GM18873 (cell line): ENCODE results near the gene KIAA0232.
"Not testable (repeated sequence)": the region's sequence is repeated elsewhere in the genome, so short reads cannot be mapped to it uniquely, and the experiment has no call there.

Experiments
- ATAC-seq: cut with Tn5 transposase; IDR thresholded peaks from one replicate; pipeline ENCODE4 v1.9.1; 2021; ENCODE audit warnings: mild to moderate bottlenecking, moderate library complexity, moderate number of reproducible peaks; ENCODE audit not compliant: unreplicated experiment, low FRiP score

Gene KIAA0232

DNA sequence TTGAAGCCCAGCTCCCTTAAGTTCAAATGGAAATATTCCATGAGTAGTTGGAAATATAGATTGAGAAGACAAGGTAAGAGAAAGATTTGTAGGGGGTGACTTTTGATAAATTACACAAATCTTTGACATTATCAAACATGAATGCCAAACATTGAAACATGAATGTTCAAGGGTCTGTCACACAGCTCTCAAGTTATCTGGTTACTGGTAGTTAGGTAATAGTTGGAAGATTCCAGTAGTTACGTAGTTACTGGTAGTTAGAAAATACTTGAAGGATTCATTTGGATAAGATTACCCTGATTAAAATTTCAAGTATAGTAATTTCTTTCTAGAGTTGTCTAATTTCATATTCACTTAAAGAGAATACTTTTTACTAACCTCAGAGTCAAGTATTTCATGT, 20.7 kb downstream of the KIAA0232 start:
- no peak for ATAC-seq

DNA sequence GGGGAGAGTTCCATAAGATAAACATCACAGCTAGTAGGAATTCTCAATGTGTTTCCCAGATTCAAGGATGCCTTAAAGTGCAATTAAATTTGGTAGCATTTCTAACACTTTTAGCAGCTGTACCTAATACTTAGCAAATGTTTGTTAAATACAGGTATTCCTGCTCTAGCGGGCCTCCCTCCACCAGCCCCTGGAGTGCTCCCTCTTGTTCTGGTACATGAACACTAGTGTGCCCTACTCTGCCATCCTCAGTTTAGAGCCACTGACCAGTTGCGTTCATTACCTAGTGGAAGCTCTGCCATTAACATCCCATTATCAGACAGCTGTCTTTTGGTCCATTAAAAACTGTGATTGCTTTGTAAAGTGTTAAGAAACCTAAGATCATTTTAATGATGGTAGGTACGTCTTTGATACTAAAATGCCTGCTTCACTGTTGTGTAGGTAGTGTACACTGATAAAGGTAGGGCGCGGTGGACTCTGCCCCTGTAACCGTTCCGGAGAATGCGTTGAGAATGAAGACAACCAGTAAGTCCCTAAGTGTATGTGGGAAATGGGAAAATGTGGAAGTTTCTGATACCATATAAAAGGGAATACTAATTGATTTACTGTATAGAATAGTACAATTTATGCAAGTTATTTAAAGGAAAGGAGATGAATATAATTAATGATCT, 21.7 kb downstream of the KIAA0232 start:
- no peak for ATAC-seq

DNA sequence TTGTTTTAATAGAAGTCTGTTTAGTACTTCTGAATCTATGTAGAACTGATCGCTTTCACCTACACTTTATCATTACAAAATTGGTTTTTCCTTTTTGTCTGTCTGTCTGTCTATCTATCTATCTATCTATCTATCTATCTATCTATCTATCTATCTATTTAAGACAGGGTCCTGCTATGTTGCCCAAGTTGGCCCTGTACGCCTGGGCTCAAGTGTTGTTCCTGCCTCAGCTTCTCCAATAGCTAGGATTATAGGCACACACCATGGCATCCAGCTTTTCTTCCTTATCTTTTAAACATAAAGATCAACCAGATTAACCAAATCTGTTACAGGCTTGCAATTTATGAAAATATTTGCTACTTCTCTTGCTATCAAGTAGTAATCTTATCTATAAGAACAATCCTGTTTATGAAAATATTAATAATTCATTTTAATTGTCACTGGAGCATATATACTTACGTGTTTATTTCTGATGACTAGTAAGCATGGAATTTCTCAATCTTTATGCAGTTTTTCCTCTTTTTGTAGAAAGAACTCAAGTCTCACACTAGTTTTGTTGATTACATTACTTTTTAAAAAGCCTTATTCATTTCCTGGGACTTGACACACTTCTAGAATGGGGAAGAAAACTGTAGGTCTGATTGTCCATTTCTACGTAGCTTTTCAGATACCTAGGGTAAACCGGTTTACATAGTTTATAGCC, 24.5 kb downstream of the KIAA0232 start:
- ATAC-seq: no peak

DNA sequence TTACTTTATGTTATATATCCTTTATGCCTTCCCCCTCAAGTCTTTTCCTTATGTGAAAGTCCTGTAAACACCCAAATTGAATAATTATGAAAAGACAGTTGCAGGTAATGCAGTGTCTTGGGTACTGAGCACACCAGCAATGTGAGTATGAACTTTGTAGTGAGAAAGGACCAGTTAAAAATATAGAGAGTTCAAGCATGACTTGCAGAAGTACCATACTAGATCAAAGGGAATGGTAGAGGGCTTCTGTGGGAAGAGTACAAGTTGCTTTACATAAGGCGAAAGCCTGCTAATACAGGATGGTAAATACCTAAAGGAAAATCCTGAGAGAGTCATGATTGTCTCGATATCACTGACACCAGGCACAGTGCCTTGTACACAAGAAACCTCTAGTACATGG, 25.7 kb downstream of the KIAA0232 start:
- ATAC-seq: no peak

DNA sequence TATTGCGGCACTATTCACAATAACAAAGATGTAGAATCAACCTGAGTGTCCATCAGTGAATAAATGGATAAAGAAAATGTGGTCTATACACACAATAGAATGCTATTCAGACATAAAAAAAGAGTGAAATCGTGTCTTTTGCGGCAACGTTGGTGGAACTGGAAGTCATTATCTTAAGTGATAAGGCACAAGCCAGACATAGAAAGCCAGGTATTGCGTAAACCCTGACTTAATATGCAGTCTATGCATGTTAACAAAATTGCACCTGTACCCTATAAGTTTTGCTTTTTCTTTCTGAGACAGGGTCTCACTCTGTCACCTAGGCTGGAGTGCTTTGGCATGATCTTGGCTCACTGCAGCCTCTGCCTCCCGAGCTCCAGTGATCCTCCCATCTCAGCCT, 28.6 kb downstream of the KIAA0232 start:
- no peak for ATAC-seq

DNA sequence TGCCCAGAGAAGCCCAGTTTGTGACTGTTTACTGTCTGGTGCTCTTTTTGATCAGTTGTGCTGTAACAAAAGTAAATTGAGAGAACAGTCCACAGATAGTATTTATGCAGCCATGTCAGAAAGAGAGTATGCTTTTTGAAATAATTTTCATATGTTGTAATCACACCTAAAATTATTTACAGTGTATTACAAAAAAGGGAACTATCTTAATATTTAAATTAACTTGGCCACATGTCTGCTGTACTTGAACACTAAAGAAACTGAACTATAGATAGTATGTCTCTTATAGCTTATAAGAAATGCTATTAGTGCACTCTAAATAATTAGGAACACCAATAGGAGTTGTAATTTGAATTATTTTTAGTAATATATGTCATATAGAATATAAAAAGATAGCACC, 30.2 kb downstream of the KIAA0232 start:
- ATAC-seq: no peak

DNA sequence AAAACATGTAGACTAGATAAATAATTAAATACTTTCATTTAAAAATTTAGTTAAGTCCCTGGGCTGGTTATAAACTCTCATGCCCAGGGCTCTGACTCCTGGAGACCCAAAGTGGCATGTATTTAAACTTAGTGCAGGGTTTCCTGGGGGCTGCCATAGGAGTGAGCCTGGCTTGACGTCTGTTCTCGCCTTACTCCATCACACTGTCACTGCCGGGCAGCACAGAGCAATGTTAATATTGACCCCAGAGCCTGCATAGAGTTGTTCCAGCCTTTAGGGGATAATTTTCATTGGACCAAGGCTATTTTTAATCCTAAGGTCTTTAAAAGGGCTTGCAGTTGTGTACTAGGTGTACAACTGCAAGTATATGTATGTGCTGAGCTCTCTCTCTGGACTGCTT, 31.2 kb downstream of the KIAA0232 start:
- ATAC-seq: no peak

DNA sequence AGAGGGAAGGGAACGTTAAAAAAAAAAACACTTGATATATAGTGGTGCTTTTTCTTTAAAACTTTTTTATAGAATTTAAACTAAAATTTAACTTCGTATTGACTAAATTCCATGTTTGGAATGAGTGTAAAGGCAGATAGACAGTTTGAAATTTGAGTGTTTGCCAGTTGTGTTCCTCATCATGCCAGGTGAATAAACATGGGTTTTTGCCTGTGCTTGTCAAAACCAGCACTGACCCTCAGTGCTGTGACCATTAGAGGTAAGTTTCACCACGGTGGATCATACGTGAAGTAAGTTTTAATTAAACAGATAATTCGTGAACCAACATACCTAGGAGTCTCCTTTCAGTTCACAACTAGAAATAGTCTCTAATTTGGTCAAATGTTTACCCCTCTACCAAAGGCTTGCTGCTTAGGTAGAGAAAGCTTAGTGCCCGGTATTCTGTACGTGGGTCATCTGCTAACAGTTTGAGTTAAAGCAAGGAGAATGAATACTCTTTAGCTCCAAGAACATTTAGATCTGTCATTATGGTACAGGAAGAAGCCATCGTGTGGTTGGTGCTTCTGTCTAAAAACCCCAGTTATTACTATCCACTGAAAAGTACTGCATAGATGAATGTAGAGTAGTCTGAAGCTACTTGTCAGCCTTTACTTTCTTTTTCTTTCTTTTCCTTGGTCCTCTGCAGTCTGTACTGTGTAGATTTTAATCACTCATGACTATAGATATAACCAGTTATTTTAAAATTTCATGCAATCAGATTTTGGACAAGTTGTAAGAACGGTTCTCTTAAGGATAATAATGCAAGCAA, 32.7 kb downstream of the KIAA0232 start:
- no peak for ATAC-seq

DNA sequence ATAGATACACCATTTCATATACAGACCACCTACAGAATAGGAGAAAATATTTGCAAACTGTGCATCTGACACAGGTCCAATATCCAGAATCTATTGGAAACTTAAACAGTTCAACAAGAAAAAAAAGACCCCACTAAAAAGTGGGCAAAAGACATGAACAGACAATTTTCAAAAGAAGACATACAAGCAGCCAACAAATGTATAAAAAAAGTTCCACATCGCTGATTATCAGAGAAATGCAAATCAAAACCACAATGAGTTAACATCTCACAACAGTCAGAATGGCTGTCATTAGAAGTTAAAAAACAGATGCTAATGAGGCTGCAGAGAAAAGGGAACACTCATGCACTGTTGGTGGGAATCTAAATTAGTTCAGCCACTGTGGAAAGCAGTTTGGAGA, 36.8 kb downstream of the KIAA0232 start:
- no peak for ATAC-seq

DNA sequence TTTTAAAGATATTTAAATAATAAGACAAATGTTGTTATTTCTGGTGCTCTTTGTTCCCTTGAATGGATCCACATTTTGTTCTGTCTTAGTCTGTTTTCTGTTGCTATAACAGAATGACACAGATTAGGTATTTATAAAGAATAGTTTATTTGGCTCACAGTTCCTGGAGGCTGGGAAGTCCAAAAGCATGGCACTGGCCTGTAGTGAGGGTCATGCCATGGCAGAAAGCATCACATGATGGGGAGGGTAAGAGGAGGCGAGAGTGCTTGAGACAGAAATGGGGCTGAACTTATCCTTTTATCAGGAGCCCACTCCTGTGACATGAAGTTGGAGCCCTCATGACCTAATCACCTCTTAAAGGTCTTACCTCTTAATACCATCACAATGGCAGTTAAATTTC, 38.2 kb downstream of the KIAA0232 start:
- no peak for ATAC-seq

DNA sequence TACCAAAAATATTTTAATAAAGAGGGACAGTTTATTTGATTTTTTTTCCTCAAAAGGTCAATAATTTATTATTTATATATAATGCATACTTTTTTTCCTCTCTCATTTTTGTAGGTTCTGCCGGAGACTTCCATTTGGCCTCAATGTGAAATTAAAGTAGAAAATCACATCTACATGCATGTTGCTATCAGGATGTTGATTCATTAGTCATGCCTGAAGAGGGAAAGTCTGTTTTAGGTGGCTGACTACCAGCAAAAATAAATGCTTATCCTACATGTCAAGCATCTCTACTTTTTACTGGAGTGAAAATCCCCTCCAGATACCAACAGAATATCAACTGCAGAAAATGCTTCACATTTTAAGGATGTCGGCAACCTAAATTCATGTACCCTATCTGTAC, 41.5 kb downstream of the KIAA0232 start:
- no peak for ATAC-seq

DNA sequence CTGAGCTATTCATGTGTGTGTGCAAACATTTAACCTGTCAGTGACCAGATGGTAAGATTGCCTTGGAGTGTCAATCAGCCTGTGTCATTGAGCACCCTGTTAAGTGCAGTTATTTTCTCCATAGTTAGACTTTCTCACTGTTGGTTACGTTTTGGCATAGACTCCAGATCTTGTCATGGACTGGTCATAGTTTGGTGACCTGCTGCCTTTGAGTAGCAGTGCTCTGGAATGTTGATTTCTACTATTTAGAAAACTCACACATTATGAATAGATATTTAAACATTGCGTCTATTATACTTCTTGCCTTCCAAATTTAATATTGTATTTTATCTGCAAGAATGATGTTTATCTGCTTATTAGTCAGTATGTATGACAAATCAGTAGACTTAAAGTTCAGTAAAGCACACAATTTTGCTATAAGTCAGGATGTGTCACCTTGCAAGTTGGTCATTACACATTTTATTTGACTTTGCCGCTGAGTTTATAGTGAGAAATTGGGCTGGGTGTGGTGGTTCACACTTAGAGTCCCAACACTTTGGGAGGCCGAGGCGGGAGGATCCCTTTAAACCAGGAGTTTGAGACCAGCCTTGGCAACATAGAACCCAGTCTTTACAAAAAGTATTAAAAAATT, 42.4 kb downstream of the KIAA0232 start:
- no peak for ATAC-seq

DNA sequence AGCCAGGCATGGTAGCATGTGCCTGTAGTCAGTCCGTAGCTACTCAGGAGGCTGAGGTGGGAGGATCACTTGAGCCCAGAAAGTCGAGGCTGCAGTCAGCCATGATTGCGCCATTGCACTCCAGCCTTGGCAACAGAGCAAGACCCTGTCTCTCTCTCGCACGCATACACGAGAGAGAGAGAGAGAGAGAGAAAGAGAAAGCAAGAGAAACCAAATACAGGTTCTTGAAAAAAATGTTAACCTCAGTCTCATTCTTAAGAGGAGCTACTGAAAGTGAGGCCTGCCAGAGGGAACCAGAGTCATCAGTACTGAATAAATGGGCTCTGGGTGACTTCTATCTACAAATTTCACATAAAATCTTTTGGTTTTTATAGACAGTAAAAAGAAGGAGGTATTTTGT, 42.9 kb downstream of the KIAA0232 start:
- ATAC-seq: no peak

DNA sequence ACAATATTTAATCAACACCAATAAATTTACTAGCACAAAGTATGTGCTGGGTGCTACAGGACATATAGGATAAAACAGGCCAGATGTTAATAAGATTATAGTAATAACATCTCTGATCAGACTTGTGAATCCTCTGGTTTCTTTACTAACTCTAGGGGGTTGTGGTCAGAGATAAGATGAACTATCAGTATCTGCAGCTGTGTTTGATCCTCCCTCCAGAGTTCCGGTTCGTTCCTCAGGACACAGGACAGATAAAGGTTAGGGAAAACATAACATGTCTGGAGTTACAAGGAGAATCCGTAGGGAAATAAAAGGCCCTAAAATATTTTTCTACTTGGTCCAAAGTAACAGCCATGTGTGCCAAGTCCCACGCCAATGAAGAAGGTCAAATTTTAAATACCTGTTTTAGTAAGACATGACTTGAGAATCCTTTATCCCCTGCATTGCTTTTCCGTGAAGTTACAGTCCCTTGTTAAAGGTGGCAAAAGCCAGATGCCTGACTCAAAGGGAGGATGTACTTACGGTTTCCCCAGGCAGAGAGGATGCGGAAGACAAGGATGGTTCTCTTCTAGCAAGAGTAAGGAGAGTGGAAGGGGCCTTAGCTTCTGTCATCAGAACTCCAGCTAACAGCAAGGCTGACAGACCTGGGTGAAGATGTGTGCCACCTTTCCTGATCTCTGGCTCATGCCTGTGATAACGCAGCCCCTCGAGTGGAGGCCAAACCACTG, 44.4 kb downstream of the KIAA0232 start:
- no peak for ATAC-seq

DNA sequence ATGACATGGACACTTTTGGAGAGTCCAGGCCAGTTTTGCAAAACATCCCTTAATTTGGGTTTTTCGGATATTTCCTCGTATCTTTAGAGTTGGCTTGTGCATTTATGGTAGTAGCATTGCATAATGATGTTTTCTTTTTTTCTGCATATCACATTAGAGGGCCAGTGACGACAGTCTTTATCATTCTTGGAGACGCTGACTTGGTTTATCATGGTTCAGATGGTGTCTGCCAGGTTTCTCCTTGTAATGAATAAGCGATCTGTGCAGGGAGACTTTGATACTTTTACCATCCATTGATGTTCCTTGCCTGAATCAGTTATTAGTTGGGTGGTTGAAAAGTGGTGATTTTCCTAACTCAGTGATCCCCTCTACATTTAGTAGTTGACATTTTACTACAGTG, 46.6 kb downstream of the KIAA0232 start:
- no peak for ATAC-seq

DNA sequence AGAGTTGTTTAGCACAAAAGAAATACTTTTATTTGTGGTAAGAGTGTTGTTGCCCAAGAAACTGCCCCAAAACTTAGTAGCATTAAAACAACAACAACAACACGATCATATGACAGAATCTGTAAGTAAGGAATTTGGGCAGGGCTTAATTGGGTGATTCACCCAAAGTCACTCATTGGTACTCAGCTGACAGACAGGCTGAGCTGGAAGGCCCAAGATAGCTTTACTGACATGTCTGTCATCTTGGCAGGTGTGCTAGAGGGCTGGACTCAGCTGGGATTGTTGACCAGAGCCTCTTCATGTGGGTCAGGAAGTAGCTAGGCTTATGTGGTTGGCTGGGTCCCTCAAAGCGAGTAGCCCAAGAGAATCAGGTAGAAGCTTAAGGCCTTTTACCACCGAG, 52.3 kb downstream of the KIAA0232 start:
- no peak for ATAC-seq

DNA sequence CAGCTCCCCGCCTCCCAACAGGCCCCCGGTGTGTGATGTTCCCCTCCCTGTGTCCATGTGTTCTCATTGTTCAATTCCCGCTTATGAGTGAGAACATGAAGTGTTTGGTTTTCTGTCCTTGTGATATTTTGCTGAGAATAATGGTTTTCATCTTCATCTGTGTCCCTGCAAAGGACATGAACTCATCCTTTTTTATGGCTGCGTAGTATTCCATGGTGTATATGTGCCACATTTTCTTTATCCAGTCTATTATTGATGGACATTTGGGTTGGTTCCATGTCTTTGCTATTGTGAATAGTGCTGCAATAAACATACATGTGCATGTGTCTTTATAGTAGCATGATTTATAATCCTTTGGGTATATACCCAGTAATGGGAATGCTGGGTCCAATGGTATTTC, 53.1 kb downstream of the KIAA0232 start:
- not testable (repeated sequence) for ATAC-seq

DNA sequence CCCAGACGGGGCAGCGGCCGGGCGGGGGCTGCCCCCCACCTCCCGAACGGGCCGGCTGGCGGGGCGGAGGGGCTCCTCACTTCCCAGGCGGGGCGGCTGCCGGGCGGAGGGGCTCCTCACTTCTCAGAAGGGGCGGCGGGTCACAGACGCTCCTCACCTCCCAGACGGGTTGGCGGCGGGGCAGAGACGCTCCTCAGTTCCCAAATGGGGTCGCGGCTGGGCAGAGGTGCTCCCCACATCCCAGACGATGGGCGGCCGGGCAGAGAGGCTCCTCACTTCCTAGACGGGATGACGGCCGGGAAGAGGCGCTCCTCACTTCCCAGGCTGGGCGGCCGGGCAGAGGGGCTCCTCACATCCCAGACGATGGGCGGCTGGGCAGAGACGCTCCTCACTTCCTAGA, 54.6 kb downstream of the KIAA0232 start:
- ATAC-seq: not testable (repeated sequence)

DNA sequence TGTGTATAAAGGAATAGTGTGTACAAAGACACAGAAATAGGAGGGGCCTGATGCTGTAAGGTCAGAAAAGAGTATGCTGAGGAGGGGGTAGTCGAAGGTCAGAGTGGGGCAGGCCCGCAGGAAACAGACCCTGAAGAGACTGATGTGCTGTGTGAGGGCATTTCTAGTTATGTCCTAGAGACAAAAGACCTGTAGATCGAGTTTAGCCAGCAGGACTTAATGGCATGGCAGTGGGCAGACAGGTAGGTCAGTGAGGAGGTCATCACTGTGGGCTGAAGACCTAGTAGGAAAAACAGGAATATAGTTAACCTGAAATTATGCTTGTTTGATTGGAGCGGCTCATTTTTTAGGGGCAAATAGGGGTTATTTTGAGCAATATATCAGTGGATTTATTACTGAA, 57.1 kb downstream of the KIAA0232 start:
- no peak for ATAC-seq
